K562 (cell line): ENCODE results near the gene RPS6KA4. TPM values are rescaled to one million over a fixed set of nuclear protein-coding genes. Genes with fewer than 3 reads are reported as not detected.
A peak's percentile ranks its signal among the peaks of the same experiment; 100 is the strongest.

Experiments used
- ATF4 ChIP-seq: fragments of 450-650 bp; formaldehyde crosslinking; IDR thresholded peaks from 2 replicates; pipeline ENCODE4 v1.4.0; 2022; ENCODE audit warnings: mild to moderate bottlenecking, moderate library complexity
- BRCA1 ChIP-seq, 2 experiments: fragments of 450-650 bp in 1 of 2; sonication (generic) in 1 of 2; formaldehyde crosslinking in 1 of 2; IDR thresholded peaks; 2 replicates each; pipeline versions ENCODE4 v1.5.0 to v1.6.1; 2017 to 2020; ENCODE audit warnings: mild to moderate bottlenecking in 1 of 2, missing genetic modification reagents in 1 of 2
- CBFA2T3 ChIP-seq: fragments of 450-650 bp; IDR thresholded peaks from 2 replicates; pipeline ENCODE4 v1.6.1; 2017
- ELK3 ChIP-seq: fragments of 450-650 bp; formaldehyde crosslinking; IDR thresholded peaks from 2 replicates; pipeline ENCODE4 v1.4.0; 2020; ENCODE audit warnings: mild to moderate bottlenecking
- GABPB2 ChIP-seq: fragments of 250-450 bp; sonication (Bioruptor Pico); conservative IDR thresholded peaks from 2 replicates; pipeline ENCODE4 v1.5.1; 2021; ENCODE audit warnings: mild to moderate bottlenecking
- HDAC2 ChIP-seq: fragments of 450-650 bp; IDR thresholded peaks from 2 replicates; pipeline ENCODE4 v1.6.1; 2016; ENCODE audit warnings: mild to moderate bottlenecking
- HDAC8 ChIP-seq: fragments of 450-650 bp; IDR thresholded peaks from 2 replicates; pipeline ENCODE4 v1.6.1; 2016; ENCODE audit warnings: mild to moderate bottlenecking, missing genetic modification characterization, moderate library complexity, missing compliant biosample characterization
- HMG20A ChIP-seq: fragments of 450-650 bp; formaldehyde crosslinking; conservative IDR thresholded peaks from 2 replicates; pipeline ENCODE4 v1.4.0; 2020; ENCODE audit warnings: mild to moderate bottlenecking, mixed read lengths
- IRF1 ChIP-seq: sonication (generic); formaldehyde crosslinking; IDR thresholded peaks from 2 replicates; pipeline ENCODE4 v1.8.0; 2022; ENCODE audit warnings: missing genetic modification reagents, mild to moderate bottlenecking, borderline replicate concordance
- MECOM ChIP-seq: fragments of 250-450 bp; sonication (Bioruptor Pico); IDR thresholded peaks from 2 replicates; pipeline ENCODE4 v1.8.0; 2022; ENCODE audit warnings: inconsistent platforms
- MEIS2 ChIP-seq: fragments of 450-650 bp; IDR thresholded peaks from 2 replicates; pipeline ENCODE4 v1.6.1; 2014; ENCODE audit warnings: mild to moderate bottlenecking; ENCODE audit not compliant: partially characterized antibody
- NFIC ChIP-seq: fragments of 450-650 bp; IDR thresholded peaks from 2 replicates; pipeline ENCODE4 v1.6.1; 2017; ENCODE audit warnings: mild to moderate bottlenecking, inconsistent platforms
- NR2F6 ChIP-seq: fragments of 450-650 bp; formaldehyde crosslinking; IDR thresholded peaks from 2 replicates; pipeline ENCODE4 v1.4.0; 2020; ENCODE audit warnings: mild to moderate bottlenecking
- SLC30A9 ChIP-seq: fragments of 250-450 bp; sonication (Bioruptor Pico); IDR thresholded peaks from 2 replicates; pipeline ENCODE4 v1.8.0; 2022; ENCODE audit warnings: mild to moderate bottlenecking, moderate library complexity
- SPI1 ChIP-seq: IDR thresholded peaks from 2 replicates; pipeline ENCODE4 v1.6.1; 2011; ENCODE audit warnings: low read depth, low read length, control low read depth, borderline replicate concordance
- SRSF1 ChIP-seq: fragments of 200-400 bp; formaldehyde crosslinking; IDR thresholded peaks from 2 replicates; pipeline ENCODE4 v1.6.1; 2017; ENCODE audit warnings: mild to moderate bottlenecking, low read depth, low read length, moderate library complexity
- STAT5A ChIP-seq: IDR thresholded peaks from 2 replicates; pipeline ENCODE4 v1.6.1; 2012; ENCODE audit warnings: low read length, inconsistent platforms, borderline replicate concordance
- TEAD4 ChIP-seq, 2 experiments: sonication (generic) in 1 of 2; formaldehyde crosslinking in 1 of 2; IDR thresholded peaks; 2 replicates each; pipeline versions ENCODE4 v1.6.1 to v1.8.0; 2012 to 2022; ENCODE audit warnings: borderline replicate concordance in 1 of 2, inconsistent platforms in 1 of 2, low read length in 1 of 2, mild to moderate bottlenecking in 1 of 2, missing genetic modification reagents in 1 of 2
- THAP12 ChIP-seq: fragments of 250-450 bp; sonication (Bioruptor Pico); IDR thresholded peaks from 2 replicates; pipeline ENCODE4 v1.9.0; 2021; ENCODE audit warnings: mild to moderate bottlenecking, inconsistent platforms
- ZBTB9 ChIP-seq: fragments of 450-650 bp; formaldehyde crosslinking; IDR thresholded peaks from 2 replicates; pipeline ENCODE4 v1.4.0; 2020; ENCODE audit warnings: mild to moderate bottlenecking, moderate library complexity
- ZNF445 ChIP-seq: fragments of 250-450 bp; sonication (Bioruptor Pico); IDR thresholded peaks from 2 replicates; pipeline ENCODE4 v1.4.0; 2020; ENCODE audit warnings: low read depth, mild to moderate bottlenecking, moderate library complexity
- ZNF695 ChIP-seq: fragments of 450-650 bp; formaldehyde crosslinking; IDR thresholded peaks from 2 replicates; pipeline ENCODE4 v1.4.0; 2020; ENCODE audit warnings: mild to moderate bottlenecking, moderate library complexity
- polyA plus RNA-seq, 8 experiments: library from polyadenylated mRNA; depleted of rRNA in 4 of 8; stranded (reverse) in 5 of 8; unstranded in 3 of 8; fragments of >200 nt; fragmentation: Nextera tagmentation in 2 of 8; fragmentation: Illumina TruSeq in 1 of 8; extraction: Ambion mirVana in 2 of 8; extraction: Trizol in 1 of 8; gene quantifications; 2 replicates each; pipeline versions ENCODE4 v1.2.1 to v1.2.3, GENCODE V29; 2011 to 2014; ENCODE audit warnings: inconsistent platforms in 1 of 8, missing spikeins in 1 of 8
- total RNA-seq, 7 experiments: library from RNA; depleted of rRNA in 6 of 7; stranded (reverse); fragments of >200 nt in 6 of 7; fragmentation: Illumina TruSeq in 2 of 7; extraction: Trizol in 2 of 7; gene quantifications; 2 replicates each; pipeline versions ENCODE4 v1.2.1 to v1.2.3, GENCODE V29; 2011 to 2021; ENCODE audit warnings: low replicate concordance in 1 of 7

RPS6KA4 gene
- total and polyA plus RNA-seq, 9 of the 15 experiments (the other 6 are each of a cell fraction or from before 2014, with no cell fraction given), result 0.15 to 23.8 (median 9.8) TPM

- TF ChIP-seq NR2F6 (CRISPR knock-in tag) (no peak), SRSF1 (no peak), ZBTB9 (no peak), ZNF445 (CRISPR knock-in tag) (no peak), SLC30A9 (CRISPR knock-in tag) (no peak), MEIS2 (peak; percentile 32), HDAC2 (0 out of 2 replicates have a peak, but pooled peaks have one; percentile 35), MECOM (CRISPR knock-in tag) (no peak), SPI1 (no peak), ELK3 (no peak), BRCA1 (IDR thresholded peaks at IDR 0.05) (no peak), BRCA1 (CRISPR knock-in tag; IDR thresholded peaks at IDR 0.05) (no peak), THAP12 (CRISPR knock-in tag) (no peak), HDAC8 (tag) (no peak), CBFA2T3 (peak; percentile 83), ATF4 (CRISPR knock-in tag) (no peak), IRF1 (CRISPR knock-in tag) (no peak), TEAD4 (IDR thresholded peaks at IDR 0.05; ENCODE audit: low read length) (peak; percentile 56), TEAD4 (CRISPR knock-in tag; IDR thresholded peaks at IDR 0.05; ENCODE audit: borderline replicate concordance) (no peak), ZNF695 (CRISPR knock-in tag) (no peak), GABPB2 (CRISPR knock-in tag) (no peak), HMG20A (CRISPR knock-in tag) (no peak), STAT5A (no peak), NFIC (0 out of 2 replicates have a peak, but pooled peaks have one; percentile 9)
These were observed 25.4 kb upstream of the RPS6KA4 start (continued) for GRCh38 chr11:64333556-64333955.
